Measurements from ENCODE around the gene CACNA1C. TPM values are rescaled to one million over a fixed set of nuclear protein-coding genes. Genes with fewer than 3 reads are reported as not detected.

CACNA1C gene
- total and polyA plus RNA-seq, 10 of the 15 experiments (the other 5 are each of a cell fraction or from before 2014, with no cell fraction given), result under 0.01 to 0.15 (median 0.09) TPM; not detected in 5

DNA sequence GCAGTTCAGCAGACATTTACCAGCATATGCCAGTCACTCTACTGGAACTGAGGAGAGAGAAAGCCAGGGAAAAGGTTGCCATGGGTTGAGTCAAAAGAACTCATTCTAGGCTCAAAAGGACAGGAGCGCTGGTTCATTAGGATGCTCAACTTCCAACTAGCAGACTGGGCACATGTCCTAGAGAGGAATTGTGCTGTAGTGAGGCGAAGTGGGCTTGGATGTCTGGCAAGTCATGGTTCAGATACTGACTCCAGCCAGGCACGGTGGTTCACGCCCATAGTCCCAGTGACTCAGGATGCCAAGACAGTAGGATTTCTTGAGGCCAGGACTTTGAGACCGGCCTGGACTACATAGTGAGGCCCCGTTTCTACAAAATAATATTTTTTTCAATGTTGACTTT, 281.5 kb downstream of the CACNA1C start:
- intact Hi-C loops (cut with micrococcal nuclease; ENCODE audit: unreplicated experiment) (no loop called here), in situ Hi-C loops (cut with MboI) (no loop called here)
- Histone ChIP-seq H3K4me1 (ENCODE audit: control insufficient read depth, insufficient read depth, low read length) (peaks cover 25% of the 10 kb centered on the region), H3K36me3 (ENCODE audit: control insufficient read depth in 2 of 2, insufficient read depth in 2 of 2, low read length in 1 of 2) (no peaks in the 10 kb centered on the region), H3K4me3 (no peak overlapping the region), H2AFZ (ENCODE audit: control insufficient read depth, low read depth, low read length) (no peak overlapping the region), H3K9me3 (replicated peaks; ENCODE audit: control insufficient read depth, insufficient read depth, low read length) (no peaks in the 10 kb centered on the region; the same call in 2 of the 3 replicates), H3K9ac (ENCODE audit: control insufficient read depth, insufficient read depth, low read length) (no peak overlapping the region), H3K4me2 (ENCODE audit: control insufficient read depth, insufficient read depth) (no peak overlapping the region), H3K27me3 (replicated peaks in 1 of 2; ENCODE audit: control insufficient read depth in 2 of 2, insufficient read depth in 2 of 2, low read length in 1 of 2) (no peaks in the 10 kb centered on the region), H4K20me1 (ENCODE audit: control insufficient read depth, insufficient read depth) (no peaks in the 10 kb centered on the region), H3K27ac (ENCODE audit: control insufficient read depth, insufficient read depth) (no peak overlapping the region), H3K79me2 (ENCODE audit: control insufficient read depth, insufficient read depth, low read length) (no peaks in the 10 kb centered on the region)
- BruUV-seq (replicated peaks), result no TSS peak
- SMC1A ChIA-PET (ENCODE audit: uncharacterized antibody, unreplicated experiment), result interaction anchor here (1.0 kb wide), 1 partner anchor 13 kb away, joined by 3 read pairs; no protein-coding TSS in a partner anchor
- DNase-seq (ENCODE audit: low read depth, low spot score), result no peak
- POLR2A ChIA-PET, result no interaction called here
- no peak for TF ChIP-seq CEBPB (IDR thresholded peaks at IDR 0.05; ENCODE audit: borderline replicate concordance in 1 of 2, low read depth in 2 of 2, low read length in 2 of 2)
- no peak for FAIRE-seq
- RAD21 ChIA-PET (ENCODE audit: unreplicated experiment), result no interaction called here
- no peak for ATAC-seq
- CTCF ChIA-PET, result no interaction called here
- WGBS (ENCODE audit: insufficient coverage, insufficient replicate concordance, low lambda C conversion rate, missing lambda C conversion rate), result 86% methylated on average over 6 of the region's 6 CpGs

DNA sequence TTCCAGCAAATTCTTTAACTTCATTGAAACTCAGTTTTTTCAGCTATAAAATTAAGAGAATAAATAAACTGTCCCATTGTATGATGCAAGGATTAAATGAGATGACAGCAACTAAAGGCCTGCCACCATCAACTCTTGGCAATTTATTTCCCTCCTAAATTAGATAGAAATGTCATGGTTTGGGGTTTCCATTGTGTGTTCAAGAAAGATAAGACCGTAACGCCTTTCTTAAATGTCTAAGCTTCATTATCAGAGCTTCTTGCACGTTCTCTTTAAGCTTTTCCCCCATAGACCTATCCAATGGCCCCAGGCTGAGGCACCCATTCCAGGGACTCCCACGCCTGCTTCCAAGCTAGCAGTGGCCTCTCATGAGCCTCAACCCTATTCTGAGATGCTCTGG, 281.9 kb downstream of the CACNA1C start:
- intact Hi-C loops (cut with micrococcal nuclease; ENCODE audit: unreplicated experiment), result no loop called here
- SMC1A ChIA-PET (ENCODE audit: uncharacterized antibody, unreplicated experiment), result no interaction called here
- H3K9me3 ChIP-seq (replicated peaks; ENCODE audit: control insufficient read depth, insufficient read depth, low read length), result no peaks in the 10 kb centered on the region; the same call in 2 of the 3 replicates
- 78% methylated on average over 4 of the region's 4 CpGs for WGBS (ENCODE audit: insufficient coverage, insufficient replicate concordance, low lambda C conversion rate, missing lambda C conversion rate)
- no peak overlapping the region for H3K9ac ChIP-seq (ENCODE audit: control insufficient read depth, insufficient read depth, low read length)
- H4K20me1 ChIP-seq (ENCODE audit: control insufficient read depth, insufficient read depth), result no peaks in the 10 kb centered on the region
- H3K4me2 ChIP-seq (ENCODE audit: control insufficient read depth, insufficient read depth), result no peak overlapping the region
- no peak overlapping the region for H3K4me3 ChIP-seq
- no peak for FAIRE-seq
- POLR2A ChIA-PET, result no interaction called here
- CTCF ChIA-PET, result no interaction called here
- RAD21 ChIA-PET (ENCODE audit: unreplicated experiment), result no interaction called here
- BruUV-seq (replicated peaks), result no TSS peak
- H3K79me2 ChIP-seq (ENCODE audit: control insufficient read depth, insufficient read depth, low read length), result no peaks in the 10 kb centered on the region
- no peak overlapping the region for H3K27ac ChIP-seq (ENCODE audit: control insufficient read depth, insufficient read depth)
- H3K27me3 ChIP-seq (replicated peaks in 1 of 2; ENCODE audit: control insufficient read depth in 2 of 2, insufficient read depth in 2 of 2, low read length in 1 of 2), result no peaks in the 10 kb centered on the region
- TF ChIP-seq NRF1 (conservative IDR thresholded peaks at IDR 0.05; ENCODE audit: low read depth, low read length) (no peak), RB1 (IDR thresholded peaks at IDR 0.05; ENCODE audit: borderline replicate concordance) (no peak), IRF4 (IDR thresholded peaks at IDR 0.05; ENCODE audit: low read depth, low read length) (no peak), NFYA (IDR thresholded peaks at IDR 0.05; ENCODE audit: borderline replicate concordance, low read depth, low read length) (no peak)
- TF ChIP-seq, protein P1, sequence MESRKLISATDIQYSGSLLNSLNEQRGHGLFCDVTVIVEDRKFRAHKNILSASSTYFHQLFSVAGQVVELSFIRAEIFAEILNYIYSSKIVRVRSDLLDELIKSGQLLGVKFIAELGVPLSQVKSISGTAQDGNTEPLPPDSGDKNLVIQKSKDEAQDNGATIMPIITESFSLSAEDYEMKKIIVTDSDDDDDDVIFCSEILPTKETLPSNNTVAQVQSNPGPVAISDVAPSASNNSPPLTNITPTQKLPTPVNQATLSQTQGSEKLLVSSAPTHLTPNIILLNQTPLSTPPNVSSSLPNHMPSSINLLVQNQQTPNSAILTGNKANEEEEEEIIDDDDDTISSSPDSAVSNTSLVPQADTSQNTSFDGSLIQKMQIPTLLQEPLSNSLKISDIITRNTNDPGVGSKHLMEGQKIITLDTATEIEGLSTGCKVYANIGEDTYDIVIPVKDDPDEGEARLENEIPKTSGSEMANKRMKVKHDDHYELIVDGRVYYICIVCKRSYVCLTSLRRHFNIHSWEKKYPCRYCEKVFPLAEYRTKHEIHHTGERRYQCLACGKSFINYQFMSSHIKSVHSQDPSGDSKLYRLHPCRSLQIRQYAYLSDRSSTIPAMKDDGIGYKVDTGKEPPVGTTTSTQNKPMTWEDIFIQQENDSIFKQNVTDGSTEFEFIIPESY (IDR thresholded peaks at IDR 0.05), result no peak
- no peak for DNase-seq (ENCODE audit: low read depth, low spot score)
- in situ Hi-C loops (cut with MboI), result no loop called here
- ATAC-seq, result no peak
- H2AFZ ChIP-seq (ENCODE audit: control insufficient read depth, low read depth, low read length), result no peak overlapping the region
- H3K36me3 ChIP-seq (ENCODE audit: control insufficient read depth in 2 of 2, insufficient read depth in 2 of 2, low read length in 1 of 2), result no peaks in the 10 kb centered on the region
- H3K4me1 ChIP-seq (ENCODE audit: control insufficient read depth, insufficient read depth, low read length), result peaks cover 25% of the 10 kb centered on the region

Data from GM12878 (cell line).